K562 (cell line): Measurements from ENCODE around the gene SLC35E2B.
"Not testable (repeated sequence)": the region's sequence is repeated elsewhere in the genome, so short reads cannot be mapped to it uniquely, and the experiment has no call there.

ENCODE experiments used
- EHMT2 ChIP-seq: fragments of 450-650 bp; IDR thresholded peaks from 2 replicates; pipeline ENCODE4 v1.6.1; 2018; ENCODE audit warnings: antibody characterized with exemption
- EZH2 ChIP-seq: IDR thresholded peaks from 2 replicates; pipeline ENCODE4 v1.6.1; 2012; ENCODE audit warnings: low read depth, mild to moderate bottlenecking, inconsistent platforms, low read length, borderline replicate concordance
- FOXP4 ChIP-seq: sonication (generic); formaldehyde crosslinking; IDR thresholded peaks from 2 replicates; pipeline ENCODE4 v1.8.0; 2022; ENCODE audit warnings: mild to moderate bottlenecking, missing genetic modification reagents, borderline replicate concordance
- MYC ChIP-seq, 2 experiments: fragments of 250-450 bp in 1 of 2; sonication (Bioruptor Pico) in 1 of 2; IDR thresholded peaks; 2 replicates each; pipeline versions ENCODE4 v1.5.1 to v1.6.1; 2012 to 2021; ENCODE audit warnings: low read depth in 2 of 2, borderline replicate concordance in 1 of 2, improper control_type of control experiment in 1 of 2, low read length in 1 of 2, mild to moderate bottlenecking in 1 of 2, moderate library complexity in 1 of 2
- PREB ChIP-seq: sonication (generic); formaldehyde crosslinking; IDR thresholded peaks from 2 replicates; pipeline ENCODE4 v1.8.1; 2023; ENCODE audit warnings: mild to moderate bottlenecking, missing genetic modification reagents
- ZNF12 ChIP-seq: sonication (generic); formaldehyde crosslinking; IDR thresholded peaks from 2 replicates; pipeline ENCODE4 v1.4.0; 2020; ENCODE audit warnings: mild to moderate bottlenecking, missing genetic modification reagents

GRCh38 chr1:1737675-1738590 is 45.3 kb upstream of the SLC35E2B start:
- TF ChIP-seq FOXP4 (CRISPR knock-in tag); MYC (IDR thresholded peaks at IDR 0.05; ENCODE audit: low read depth, low read length); MYC (CRISPR knock-in tag; IDR thresholded peaks at IDR 0.05; ENCODE audit: borderline replicate concordance, low read depth); EHMT2; EZH2; PREB (CRISPR knock-in tag); ZNF12 (CRISPR knock-in tag): not testable (repeated sequence)
